HEK293 (cell line): Measurements from ENCODE around the gene HAUS5.

Source experiments
- FEZF1 ChIP-seq: fragments of 450-650 bp; formaldehyde crosslinking; IDR thresholded peaks from 2 replicates; pipeline ENCODE4 v1.5.1; 2016; ENCODE audit warnings: missing biosample characterization, missing genetic modification characterization
- INSM2 ChIP-seq: fragments of 450-650 bp; formaldehyde crosslinking; IDR thresholded peaks from 2 replicates; pipeline ENCODE4 v1.5.1; 2016; ENCODE audit warnings: missing biosample characterization, missing genetic modification characterization
- SALL2 ChIP-seq: fragments of 450-650 bp; formaldehyde crosslinking; IDR thresholded peaks from 2 replicates; pipeline ENCODE4 v1.5.0; 2017; ENCODE audit warnings: missing biosample characterization, mild to moderate bottlenecking, missing genetic modification characterization, borderline replicate concordance
- SCRT1 ChIP-seq: fragments of 450-650 bp; formaldehyde crosslinking; IDR thresholded peaks from 2 replicates; pipeline ENCODE4 v1.5.1; 2016; ENCODE audit warnings: missing biosample characterization, missing genetic modification characterization, borderline replicate concordance
- WT1 ChIP-seq: fragments of 450-650 bp; formaldehyde crosslinking; IDR thresholded peaks from 2 replicates; pipeline ENCODE4 v1.5.1; 2016; ENCODE audit warnings: missing biosample characterization, missing genetic modification characterization
- ZBTB17 ChIP-seq: fragments of 450-650 bp; formaldehyde crosslinking; IDR thresholded peaks from 2 replicates; pipeline ENCODE4 v1.5.1; 2016; ENCODE audit warnings: missing biosample characterization, missing genetic modification characterization
- ZBTB20 ChIP-seq: fragments of 450-650 bp; formaldehyde crosslinking; IDR thresholded peaks from 2 replicates; pipeline ENCODE4 v1.5.1; 2016; ENCODE audit warnings: missing biosample characterization, missing genetic modification characterization
- ZEB2 ChIP-seq: fragments of 450-650 bp; formaldehyde crosslinking; IDR thresholded peaks from 2 replicates; pipeline ENCODE4 v1.5.1; 2016; ENCODE audit warnings: missing biosample characterization, missing genetic modification characterization
- ZFP69B ChIP-seq: fragments of 450-650 bp; formaldehyde crosslinking; IDR thresholded peaks from 2 replicates; pipeline ENCODE4 v1.5.1; 2016; ENCODE audit warnings: missing biosample characterization, missing genetic modification characterization
- ZNF112 ChIP-seq: fragments of 450-650 bp; formaldehyde crosslinking; IDR thresholded peaks from 2 replicates; pipeline ENCODE4 v1.5.0; 2017; ENCODE audit warnings: missing biosample characterization, missing genetic modification characterization
- ZNF114 ChIP-seq: fragments of 450-650 bp; formaldehyde crosslinking; IDR thresholded peaks from 2 replicates; pipeline ENCODE4 v1.5.0; 2017; ENCODE audit warnings: missing biosample characterization, missing genetic modification characterization
- ZNF16 ChIP-seq: fragments of 450-650 bp; formaldehyde crosslinking; IDR thresholded peaks from 2 replicates; pipeline ENCODE4 v1.5.1; 2016; ENCODE audit warnings: low read depth, missing biosample characterization, missing genetic modification characterization
- ZNF23 ChIP-seq: fragments of 450-650 bp; formaldehyde crosslinking; IDR thresholded peaks from 2 replicates; pipeline ENCODE4 v1.5.1; 2016; ENCODE audit warnings: missing biosample characterization, missing genetic modification characterization, borderline replicate concordance
- ZNF391 ChIP-seq: fragments of 450-650 bp; formaldehyde crosslinking; IDR thresholded peaks from 2 replicates; pipeline ENCODE4 v1.5.1; 2016; ENCODE audit warnings: low read depth, missing biosample characterization, missing genetic modification characterization, borderline replicate concordance
- ZNF394 ChIP-seq: fragments of 450-650 bp; formaldehyde crosslinking; IDR thresholded peaks from 2 replicates; pipeline ENCODE4 v1.5.1; 2016; ENCODE audit warnings: missing biosample characterization, missing genetic modification characterization, mild to moderate bottlenecking, moderate library complexity, borderline replicate concordance
- ZNF555 ChIP-seq: fragments of 450-650 bp; formaldehyde crosslinking; conservative IDR thresholded peaks from 2 replicates; pipeline ENCODE4 v1.5.1; 2017; ENCODE audit warnings: missing biosample characterization, mild to moderate bottlenecking, missing genetic modification characterization, inconsistent platforms
- ZNF596 ChIP-seq: fragments of 450-650 bp; IDR thresholded peaks from 2 replicates; pipeline ENCODE4 v1.5.0; 2018; ENCODE audit warnings: missing biosample characterization, mild to moderate bottlenecking, missing genetic modification characterization, moderate library complexity
- ZNF610 ChIP-seq: fragments of 450-650 bp; formaldehyde crosslinking; IDR thresholded peaks from 2 replicates; pipeline ENCODE4 v1.5.1; 2016; ENCODE audit warnings: missing biosample characterization, missing genetic modification characterization, borderline replicate concordance
- ZNF658 ChIP-seq: fragments of 450-650 bp; formaldehyde crosslinking; IDR thresholded peaks from 2 replicates; pipeline ENCODE4; 2016; ENCODE audit warnings: missing biosample characterization, missing genetic modification characterization
- ZNF660 ChIP-seq: fragments of 450-650 bp; IDR thresholded peaks from 2 replicates; pipeline ENCODE4 v1.5.1; 2018; ENCODE audit warnings: missing biosample characterization, mild to moderate bottlenecking, missing genetic modification characterization
- ZNF76 ChIP-seq: fragments of 450-650 bp; formaldehyde crosslinking; IDR thresholded peaks from 2 replicates; pipeline ENCODE4; 2016; ENCODE audit warnings: low read depth, missing biosample characterization, missing genetic modification characterization, borderline replicate concordance
- ZNF830 ChIP-seq: fragments of 450-650 bp; IDR thresholded peaks from 2 replicates; pipeline ENCODE4 v1.5.0; 2018; ENCODE audit warnings: missing biosample characterization, missing genetic modification characterization, low read depth, mild to moderate bottlenecking, moderate library complexity
- TF ChIP-seq, protein P1 (sequence below): fragments of 450-650 bp; formaldehyde crosslinking; IDR thresholded peaks from 2 replicates; pipeline ENCODE4 v1.5.1; 2017; ENCODE audit warnings: missing biosample characterization, missing genetic modification characterization
- TF ChIP-seq, protein P2 (sequence below): fragments of 450-650 bp; formaldehyde crosslinking; IDR thresholded peaks from 2 replicates; pipeline ENCODE4 v1.5.1; 2017; ENCODE audit warnings: missing biosample characterization, mild to moderate bottlenecking, missing genetic modification characterization, moderate library complexity
- TF ChIP-seq, protein P3 (sequence below): fragments of 450-650 bp; formaldehyde crosslinking; IDR thresholded peaks from 2 replicates; pipeline ENCODE4 v1.5.1; 2016; ENCODE audit warnings: missing biosample characterization, missing genetic modification characterization
- TF ChIP-seq, protein P4 (sequence below): fragments of 450-650 bp; formaldehyde crosslinking; optimal IDR thresholded peaks from 2 replicates; pipeline ENCODE3; 2016; ENCODE audit warnings: missing biosample characterization, mild to moderate bottlenecking, missing genetic modification characterization
- TF ChIP-seq, protein P5 (sequence below): fragments of 450-650 bp; formaldehyde crosslinking; IDR thresholded peaks from 2 replicates; pipeline ENCODE4 v1.5.1; 2017; ENCODE audit warnings: missing biosample characterization, missing genetic modification characterization

HAUS5 gene

DNA sequence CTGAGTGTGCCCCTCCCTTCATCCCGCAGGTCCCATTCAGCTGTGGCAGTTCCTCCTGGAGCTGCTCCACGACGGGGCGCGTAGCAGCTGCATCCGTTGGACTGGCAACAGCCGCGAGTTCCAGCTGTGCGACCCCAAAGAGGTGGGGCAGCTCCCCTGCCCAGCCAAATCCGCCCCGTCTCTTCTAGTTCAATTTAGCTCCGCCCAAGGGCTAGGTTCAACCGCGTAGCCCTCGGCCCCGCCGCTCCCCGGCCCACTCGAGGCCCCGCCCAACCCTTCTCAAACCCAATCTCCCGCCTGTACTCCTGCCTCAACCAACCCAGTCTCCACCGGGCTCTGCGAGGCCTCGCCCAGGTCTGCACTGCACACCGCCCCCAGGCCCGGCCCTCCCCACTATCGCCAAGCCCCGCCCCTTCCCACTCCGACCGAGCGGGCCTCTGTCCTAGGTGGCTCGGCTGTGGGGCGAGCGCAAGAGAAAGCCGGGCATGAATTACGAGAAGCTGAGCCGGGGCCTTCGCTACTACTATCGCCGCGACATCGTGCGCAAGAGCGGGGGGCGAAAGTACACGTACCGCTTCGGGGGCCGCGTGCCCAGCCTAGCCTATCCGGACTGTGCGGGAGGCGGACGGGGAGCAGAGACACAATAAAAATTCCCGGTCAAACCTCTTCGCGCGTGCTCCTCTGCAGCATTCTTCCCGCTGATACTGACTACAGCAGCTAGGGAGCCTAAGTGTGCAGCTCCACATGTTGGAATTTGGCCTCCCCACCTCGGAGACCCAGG, 31.9 kb downstream of the HAUS5 start (continued):
- TF ChIP-seq ZNF610 (tag by site-specific recombination) = peak; percentile 69; the same call in 1 of the 2 replicates
- TF ChIP-seq ZNF830 (tag by site-specific recombination) = no peak
- no peak for TF ChIP-seq FEZF1 (tag by site-specific recombination)
- TF ChIP-seq ZNF76 (tag by site-specific recombination) = peak; percentile 7; the same call in 1 of the 2 replicates
- TF ChIP-seq ZNF16 (tag by site-specific recombination) = no peak
- TF ChIP-seq ZFP69B (tag by site-specific recombination) = no peak
- TF ChIP-seq, protein P1, sequence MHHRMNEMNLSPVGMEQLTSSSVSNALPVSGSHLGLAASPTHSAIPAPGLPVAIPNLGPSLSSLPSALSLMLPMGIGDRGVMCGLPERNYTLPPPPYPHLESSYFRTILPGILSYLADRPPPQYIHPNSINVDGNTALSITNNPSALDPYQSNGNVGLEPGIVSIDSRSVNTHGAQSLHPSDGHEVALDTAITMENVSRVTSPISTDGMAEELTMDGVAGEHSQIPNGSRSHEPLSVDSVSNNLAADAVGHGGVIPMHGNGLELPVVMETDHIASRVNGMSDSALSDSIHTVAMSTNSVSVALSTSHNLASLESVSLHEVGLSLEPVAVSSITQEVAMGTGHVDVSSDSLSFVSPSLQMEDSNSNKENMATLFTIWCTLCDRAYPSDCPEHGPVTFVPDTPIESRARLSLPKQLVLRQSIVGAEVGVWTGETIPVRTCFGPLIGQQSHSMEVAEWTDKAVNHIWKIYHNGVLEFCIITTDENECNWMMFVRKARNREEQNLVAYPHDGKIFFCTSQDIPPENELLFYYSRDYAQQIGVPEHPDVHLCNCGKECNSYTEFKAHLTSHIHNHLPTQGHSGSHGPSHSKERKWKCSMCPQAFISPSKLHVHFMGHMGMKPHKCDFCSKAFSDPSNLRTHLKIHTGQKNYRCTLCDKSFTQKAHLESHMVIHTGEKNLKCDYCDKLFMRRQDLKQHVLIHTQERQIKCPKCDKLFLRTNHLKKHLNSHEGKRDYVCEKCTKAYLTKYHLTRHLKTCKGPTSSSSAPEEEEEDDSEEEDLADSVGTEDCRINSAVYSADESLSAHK = peak; percentile 39; the same call in 1 of the 2 replicates
- peak; percentile 90 for TF ChIP-seq ZBTB20 (tag by site-specific recombination)
- TF ChIP-seq ZNF555 (tag by site-specific recombination) = no peak
- TF ChIP-seq ZEB2 (tag by site-specific recombination) = peak; percentile 68
- TF ChIP-seq, protein P2, sequence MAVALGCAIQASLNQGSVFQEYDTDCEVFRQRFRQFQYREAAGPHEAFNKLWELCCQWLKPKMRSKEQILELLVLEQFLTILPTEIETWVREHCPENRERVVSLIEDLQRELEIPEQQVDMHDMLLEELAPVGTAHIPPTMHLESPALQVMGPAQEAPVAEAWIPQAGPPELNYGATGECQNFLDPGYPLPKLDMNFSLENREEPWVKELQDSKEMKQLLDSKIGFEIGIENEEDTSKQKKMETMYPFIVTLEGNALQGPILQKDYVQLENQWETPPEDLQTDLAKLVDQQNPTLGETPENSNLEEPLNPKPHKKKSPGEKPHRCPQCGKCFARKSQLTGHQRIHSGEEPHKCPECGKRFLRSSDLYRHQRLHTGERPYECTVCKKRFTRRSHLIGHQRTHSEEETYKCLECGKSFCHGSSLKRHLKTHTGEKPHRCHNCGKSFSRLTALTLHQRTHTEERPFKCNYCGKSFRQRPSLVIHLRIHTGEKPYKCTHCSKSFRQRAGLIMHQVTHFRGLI (tag by site-specific recombination) = peak; percentile 37; the same call in 1 of the 2 replicates
- TF ChIP-seq ZNF391 (tag by site-specific recombination) = peak; percentile 58; the same call in 1 of the 2 replicates
- no peak for TF ChIP-seq ZNF112 (tag by site-specific recombination)
- no peak for TF ChIP-seq ZNF23 (tag by site-specific recombination)
- peak; percentile 9; the same call in 1 of the 2 replicates for TF ChIP-seq ZNF394
- no peak; the same call in 1 of the 2 replicates for TF ChIP-seq ZNF660 (tag by site-specific recombination)
- TF ChIP-seq WT1 (tag by site-specific recombination) = peak; percentile 8; the same call in 1 of the 2 replicates
- TF ChIP-seq, protein P3, sequence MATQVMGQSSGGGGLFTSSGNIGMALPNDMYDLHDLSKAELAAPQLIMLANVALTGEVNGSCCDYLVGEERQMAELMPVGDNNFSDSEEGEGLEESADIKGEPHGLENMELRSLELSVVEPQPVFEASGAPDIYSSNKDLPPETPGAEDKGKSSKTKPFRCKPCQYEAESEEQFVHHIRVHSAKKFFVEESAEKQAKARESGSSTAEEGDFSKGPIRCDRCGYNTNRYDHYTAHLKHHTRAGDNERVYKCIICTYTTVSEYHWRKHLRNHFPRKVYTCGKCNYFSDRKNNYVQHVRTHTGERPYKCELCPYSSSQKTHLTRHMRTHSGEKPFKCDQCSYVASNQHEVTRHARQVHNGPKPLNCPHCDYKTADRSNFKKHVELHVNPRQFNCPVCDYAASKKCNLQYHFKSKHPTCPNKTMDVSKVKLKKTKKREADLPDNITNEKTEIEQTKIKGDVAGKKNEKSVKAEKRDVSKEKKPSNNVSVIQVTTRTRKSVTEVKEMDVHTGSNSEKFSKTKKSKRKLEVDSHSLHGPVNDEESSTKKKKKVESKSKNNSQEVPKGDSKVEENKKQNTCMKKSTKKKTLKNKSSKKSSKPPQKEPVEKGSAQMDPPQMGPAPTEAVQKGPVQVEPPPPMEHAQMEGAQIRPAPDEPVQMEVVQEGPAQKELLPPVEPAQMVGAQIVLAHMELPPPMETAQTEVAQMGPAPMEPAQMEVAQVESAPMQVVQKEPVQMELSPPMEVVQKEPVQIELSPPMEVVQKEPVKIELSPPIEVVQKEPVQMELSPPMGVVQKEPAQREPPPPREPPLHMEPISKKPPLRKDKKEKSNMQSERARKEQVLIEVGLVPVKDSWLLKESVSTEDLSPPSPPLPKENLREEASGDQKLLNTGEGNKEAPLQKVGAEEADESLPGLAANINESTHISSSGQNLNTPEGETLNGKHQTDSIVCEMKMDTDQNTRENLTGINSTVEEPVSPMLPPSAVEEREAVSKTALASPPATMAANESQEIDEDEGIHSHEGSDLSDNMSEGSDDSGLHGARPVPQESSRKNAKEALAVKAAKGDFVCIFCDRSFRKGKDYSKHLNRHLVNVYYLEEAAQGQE (tag by site-specific recombination) = peak; percentile 99
- TF ChIP-seq, protein P4, sequence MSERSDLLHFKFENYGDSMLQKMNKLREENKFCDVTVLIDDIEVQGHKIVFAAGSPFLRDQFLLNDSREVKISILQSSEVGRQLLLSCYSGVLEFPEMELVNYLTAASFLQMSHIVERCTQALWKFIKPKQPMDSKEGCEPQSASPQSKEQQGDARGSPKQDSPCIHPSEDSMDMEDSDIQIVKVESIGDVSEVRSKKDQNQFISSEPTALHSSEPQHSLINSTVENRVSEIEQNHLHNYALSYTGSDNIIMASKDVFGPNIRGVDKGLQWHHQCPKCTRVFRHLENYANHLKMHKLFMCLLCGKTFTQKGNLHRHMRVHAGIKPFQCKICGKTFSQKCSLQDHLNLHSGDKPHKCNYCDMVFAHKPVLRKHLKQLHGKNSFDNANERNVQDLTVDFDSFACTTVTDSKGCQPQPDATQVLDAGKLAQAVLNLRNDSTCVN (tag by site-specific recombination) = peak; percentile 86
- TF ChIP-seq, protein P5, sequence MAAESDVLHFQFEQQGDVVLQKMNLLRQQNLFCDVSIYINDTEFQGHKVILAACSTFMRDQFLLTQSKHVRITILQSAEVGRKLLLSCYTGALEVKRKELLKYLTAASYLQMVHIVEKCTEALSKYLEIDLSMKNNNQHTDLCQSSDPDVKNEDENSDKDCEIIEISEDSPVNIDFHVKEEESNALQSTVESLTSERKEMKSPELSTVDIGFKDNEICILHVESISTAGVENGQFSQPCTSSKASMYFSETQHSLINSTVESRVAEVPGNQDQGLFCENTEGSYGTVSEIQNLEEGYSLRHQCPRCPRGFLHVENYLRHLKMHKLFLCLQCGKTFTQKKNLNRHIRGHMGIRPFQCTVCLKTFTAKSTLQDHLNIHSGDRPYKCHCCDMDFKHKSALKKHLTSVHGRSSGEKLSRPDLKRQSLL (tag by site-specific recombination) = no peak
- TF ChIP-seq ZBTB17 (tag by site-specific recombination) = peak; percentile 39; the same call in 1 of the 2 replicates
- TF ChIP-seq ZNF114 (tag by site-specific recombination) = no peak
- no peak for TF ChIP-seq ZNF596
- TF ChIP-seq ZNF658 = no peak
- TF ChIP-seq SALL2 (tag by site-specific recombination) = no peak
- TF ChIP-seq SCRT1 (tag by site-specific recombination) = no peak
- TF ChIP-seq INSM2 (tag by site-specific recombination) = peak; percentile 76; the same call in 1 of the 2 replicates
